ENCODE results near the gene AMDHD2. TPM values are rescaled to one million over a fixed set of nuclear protein-coding genes. Genes with fewer than 3 reads are reported as not detected.

Gene AMDHD2
- total RNA-seq, 1 donor from 2014 or later: 19.0 TPM

GRCh38 chr16:2483939-2484897 is 36.0 kb upstream of the AMDHD2 start:
- ATAC-seq: no peak

GRCh38 chr16:2484898-2485508 is 35.2 kb upstream of the AMDHD2 start:
- ATAC-seq: no peak

- ATAC-seq: no peak
Observed at GRCh38 chr16:2485811-2486507, 34.2 kb upstream of the AMDHD2 start.

GRCh38 chr16:2486645-2487516 is 33.3 kb upstream of the AMDHD2 start:
- ATAC-seq: peak; percentile 75

GRCh38 chr16:2487517-2487842 is 32.7 kb upstream of the AMDHD2 start:
- ATAC-seq: no peak

GRCh38 chr16:2487903-2488531 is 32.2 kb upstream of the AMDHD2 start:
- no peak for ATAC-seq

- no peak for ATAC-seq
Observed at GRCh38 chr16:2489581-2489980, 30.6 kb upstream of the AMDHD2 start.

GRCh38 chr16:2490190-2491105 is 29.7 kb upstream of the AMDHD2 start:
- no peak for ATAC-seq

GRCh38 chr16:2492292-2492691 is 27.9 kb upstream of the AMDHD2 start:
- no peak for ATAC-seq

- no peak for ATAC-seq
Observed at GRCh38 chr16:2493605-2494004, 26.6 kb upstream of the AMDHD2 start.

GRCh38 chr16:2494616-2495015 is 25.6 kb upstream of the AMDHD2 start:
- no peak for ATAC-seq

GRCh38 chr16:2495041-2495440 is 25.1 kb upstream of the AMDHD2 start:
- no peak for ATAC-seq

GRCh38 chr16:2496223-2497115 is 23.7 kb upstream of the AMDHD2 start:
- ATAC-seq: peak; percentile 15

GRCh38 chr16:2497116-2497630 is 23.0 kb upstream of the AMDHD2 start:
- no peak for ATAC-seq

- ATAC-seq: no peak
Observed at GRCh38 chr16:2497695-2498484, 22.3 kb upstream of the AMDHD2 start.

GRCh38 chr16:2498531-2499253 is 21.5 kb upstream of the AMDHD2 start:
- ATAC-seq: peak; percentile 86

- ATAC-seq: no peak
Observed at GRCh38 chr16:2499454-2499853, 20.7 kb upstream of the AMDHD2 start.

GRCh38 chr16:2499890-2500429 is 20.2 kb upstream of the AMDHD2 start:
- no peak for ATAC-seq
